Keratinocyte (primary cell): ENCODE measurements around the gene IKZF1.

ENCODE experiments used
- CTCF ChIP-seq, 3 experiments: IDR thresholded peaks in 1 of 3; conservative IDR thresholded peaks in 1 of 3; optimal IDR thresholded peaks in 1 of 3; 2 replicates in 2 of 3; 3 replicates in 1 of 3; pipeline versions ENCODE3 to v1.5.1; 2011; ENCODE audit warnings: low read length in 3 of 3, mild to moderate bottlenecking in 3 of 3, moderate library complexity in 2 of 3, control low read depth in 1 of 3, inconsistent platforms in 1 of 3; ENCODE audit not compliant: insufficient read depth in 2 of 3; ENCODE audit errors: extremely low read depth in 1 of 3
- EZH2 ChIP-seq: IDR thresholded peaks from one replicate; pipeline ENCODE4 v1.6.1; 2012; ENCODE audit warnings: inconsistent platforms, mild to moderate bottlenecking, low read length, moderate library complexity

DNA sequence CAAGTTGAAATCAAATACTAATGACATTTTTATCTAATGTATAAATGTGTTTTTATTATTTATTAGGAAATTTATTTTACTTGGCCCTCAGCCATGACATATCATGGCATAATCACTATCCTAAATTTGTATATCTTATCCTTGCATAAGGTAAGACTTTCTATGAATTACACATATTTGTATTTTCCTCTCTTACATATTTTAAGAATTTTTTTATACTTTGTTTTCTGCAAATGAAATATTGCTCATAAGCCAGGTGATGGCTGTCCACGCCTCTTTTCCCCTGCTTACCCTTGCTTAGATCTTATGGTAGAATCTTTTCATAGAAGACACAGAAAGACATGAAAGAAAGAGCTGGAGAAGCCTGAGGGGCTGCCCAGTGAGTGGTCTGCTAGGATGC is 48.2 kb downstream of the IKZF1 start:
- TF ChIP-seq EZH2 (no peak), CTCF (optimal IDR thresholded peaks at IDR 0.05 in 1 of 3, IDR thresholded peaks at IDR 0.05 in 1 of 3, conservative IDR thresholded peaks at IDR 0.05 in 1 of 3; ENCODE audit: extremely low read depth in 1 of 3, insufficient read depth in 2 of 3, low read length in 3 of 3) (no peak)
